ENCODE data around the gene SLU7. TPM values are rescaled to one million over a fixed set of nuclear protein-coding genes. Genes with fewer than 3 reads are reported as not detected.

SLU7 gene
- total RNA-seq, 1 experiment from 2014 or later: 62.8 TPM

DNA sequence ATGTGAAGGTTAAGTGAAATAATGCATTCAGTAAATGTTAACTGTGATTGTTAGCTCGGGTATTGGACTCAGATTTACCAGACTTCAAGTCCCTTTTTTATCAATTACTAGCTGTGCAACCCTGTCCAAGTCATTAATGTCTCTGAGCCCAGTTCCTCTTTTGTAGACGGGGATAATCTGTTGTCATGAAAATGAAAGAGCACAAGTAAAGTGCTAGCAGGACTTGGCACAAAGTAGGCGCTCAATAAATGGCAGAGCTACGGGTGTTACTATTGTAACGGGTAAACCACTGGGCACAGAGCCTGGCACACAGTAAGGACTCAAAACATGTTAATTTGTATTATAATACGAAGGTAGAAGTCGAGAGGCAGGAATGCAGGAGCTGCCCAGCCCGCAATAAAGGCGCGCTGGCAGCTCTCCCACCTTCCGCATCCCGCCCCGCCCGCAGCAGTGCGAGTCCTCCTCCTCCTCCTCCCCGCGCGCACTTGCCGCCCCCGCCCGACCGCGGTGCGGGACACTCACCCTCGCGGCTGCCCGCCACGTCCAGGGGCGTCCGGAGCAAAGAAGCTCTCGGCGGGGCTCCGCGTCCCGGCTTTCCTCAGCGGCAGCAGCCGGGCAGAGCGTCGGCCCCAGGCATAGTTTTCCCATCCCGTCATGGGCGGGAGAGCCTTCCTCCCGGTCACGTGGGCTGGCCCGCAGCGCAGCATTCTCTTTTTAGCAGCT lies 48.7 kb downstream of the SLU7 start, which contains the start of gene C1QTNF2:
TSS of gene C1QTNF2 (minus strand) at position 637 of the 723 bp plus-strand sequence. CDS start 15,615 bp downstream, outside the sequence.
- Mint-ChIP-seq H3K9me3 (ENCODE audit: low read depth, unreplicated experiment) (peaks cover 2% of the 10 kb centered on the region), H3K4me1 (ENCODE audit: low read depth, unreplicated experiment) (peaks cover 9% of the 10 kb centered on the region), H3K4me3 (ENCODE audit: low read depth, unreplicated experiment) (peak within 1 kb of the TSS; percentile 71), H3K36me3 (ENCODE audit: insufficient read depth, unreplicated experiment) (peaks cover 6% of the 10 kb centered on the region), H3K27ac (ENCODE audit: unreplicated experiment) (no peak within 1 kb of the TSS), H3K27me3 (ENCODE audit: unreplicated experiment) (peaks cover 79% of the 10 kb centered on the region)
- TF ChIP-seq, protein P1, sequence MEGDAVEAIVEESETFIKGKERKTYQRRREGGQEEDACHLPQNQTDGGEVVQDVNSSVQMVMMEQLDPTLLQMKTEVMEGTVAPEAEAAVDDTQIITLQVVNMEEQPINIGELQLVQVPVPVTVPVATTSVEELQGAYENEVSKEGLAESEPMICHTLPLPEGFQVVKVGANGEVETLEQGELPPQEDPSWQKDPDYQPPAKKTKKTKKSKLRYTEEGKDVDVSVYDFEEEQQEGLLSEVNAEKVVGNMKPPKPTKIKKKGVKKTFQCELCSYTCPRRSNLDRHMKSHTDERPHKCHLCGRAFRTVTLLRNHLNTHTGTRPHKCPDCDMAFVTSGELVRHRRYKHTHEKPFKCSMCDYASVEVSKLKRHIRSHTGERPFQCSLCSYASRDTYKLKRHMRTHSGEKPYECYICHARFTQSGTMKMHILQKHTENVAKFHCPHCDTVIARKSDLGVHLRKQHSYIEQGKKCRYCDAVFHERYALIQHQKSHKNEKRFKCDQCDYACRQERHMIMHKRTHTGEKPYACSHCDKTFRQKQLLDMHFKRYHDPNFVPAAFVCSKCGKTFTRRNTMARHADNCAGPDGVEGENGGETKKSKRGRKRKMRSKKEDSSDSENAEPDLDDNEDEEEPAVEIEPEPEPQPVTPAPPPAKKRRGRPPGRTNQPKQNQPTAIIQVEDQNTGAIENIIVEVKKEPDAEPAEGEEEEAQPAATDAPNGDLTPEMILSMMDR (IDR thresholded peaks at IDR 0.05; ENCODE audit: unreplicated experiment): no peak
- CTCF ChIA-PET: interaction anchor here (0.7 to 2.1 kb wide), 4 partner anchors 10 to 349 kb away, joined by 4 to 8 read pairs (median 5); partner anchors contain the start of gene FAM200C
- BruUV-seq (replicated peaks): no TSS peak
- intact Hi-C loops (cut with micrococcal nuclease; ENCODE audit: unreplicated experiment): no loop called here
- DNase-seq: peak; percentile 32

DNA sequence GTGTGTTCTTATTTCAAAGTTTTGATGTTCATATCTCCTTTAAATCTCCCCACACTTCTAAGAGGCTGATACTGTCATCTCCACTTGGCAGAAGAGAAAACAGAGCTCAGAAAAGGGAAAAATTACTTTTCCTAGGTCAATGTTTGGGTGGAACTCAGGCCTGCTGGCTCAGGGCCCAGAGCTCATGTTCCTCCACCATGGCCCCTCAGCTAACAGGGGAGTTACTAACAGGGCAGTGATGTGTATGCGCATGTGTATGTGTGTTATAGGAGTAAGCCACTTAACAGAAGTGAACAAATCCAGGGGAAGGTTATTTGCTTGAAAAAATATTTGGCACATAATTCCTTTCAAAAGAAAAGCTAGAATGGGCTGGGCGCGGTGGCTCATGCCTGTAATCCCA lies 51.0 kb downstream of the SLU7 start:
- intact Hi-C loops (cut with micrococcal nuclease; ENCODE audit: unreplicated experiment): no loop called here
- Mint-ChIP-seq H3K9me3 (ENCODE audit: low read depth, unreplicated experiment) (peaks cover 2% of the 10 kb centered on the region), H3K36me3 (ENCODE audit: insufficient read depth, unreplicated experiment) (peaks cover 6% of the 10 kb centered on the region), H3K27ac (ENCODE audit: unreplicated experiment) (no peak overlapping the region), H3K4me1 (ENCODE audit: low read depth, unreplicated experiment) (peaks cover 9% of the 10 kb centered on the region), H3K4me3 (ENCODE audit: low read depth, unreplicated experiment) (no peak overlapping the region), H3K27me3 (ENCODE audit: unreplicated experiment) (peaks cover 57% of the 10 kb centered on the region)
- DNase-seq: no peak
- no TSS peak for BruUV-seq (replicated peaks)
- CTCF ChIA-PET: interaction anchor here (0.6 to 1.1 kb wide), 2 partner anchors 55 to 241 kb away, joined by 3 to 4 read pairs; partner anchors contain the start of gene CCNJL
- TF ChIP-seq, protein P1 (IDR thresholded peaks at IDR 0.05; ENCODE audit: unreplicated experiment): no peak

DNA sequence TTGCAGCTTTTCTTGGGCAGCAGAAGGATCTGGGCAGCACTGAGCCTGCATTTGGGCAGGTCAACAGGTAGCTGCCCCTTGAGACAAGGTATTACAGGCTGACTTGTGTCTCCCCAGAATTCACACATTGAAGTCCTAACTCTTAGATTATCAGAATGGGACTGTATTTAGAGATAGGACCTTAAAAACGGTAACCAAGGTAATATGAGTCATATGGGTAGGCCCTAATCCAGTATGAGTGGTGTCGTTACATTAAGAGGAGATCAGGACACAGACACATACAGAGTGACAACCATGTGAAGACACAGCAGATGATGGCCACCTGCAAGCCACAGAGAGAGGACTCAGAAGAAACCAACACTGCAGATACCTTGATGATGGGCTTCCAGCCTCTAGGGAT lies 51.6 kb downstream of the SLU7 start:
- BruUV-seq (replicated peaks): no TSS peak
- intact Hi-C loops (cut with micrococcal nuclease; ENCODE audit: unreplicated experiment): no loop called here
- TF ChIP-seq, protein P1 (IDR thresholded peaks at IDR 0.05; ENCODE audit: unreplicated experiment): no peak
- peaks cover 2% of the 10 kb centered on the region for H3K9me3 Mint-ChIP-seq (ENCODE audit: low read depth, unreplicated experiment)
- H3K36me3 Mint-ChIP-seq (ENCODE audit: insufficient read depth, unreplicated experiment): peaks cover 6% of the 10 kb centered on the region
- no peak overlapping the region for H3K27ac Mint-ChIP-seq (ENCODE audit: unreplicated experiment)
- no peak overlapping the region for H3K4me3 Mint-ChIP-seq (ENCODE audit: low read depth, unreplicated experiment)
- H3K27me3 Mint-ChIP-seq (ENCODE audit: unreplicated experiment): peaks cover 50% of the 10 kb centered on the region
- peaks cover 9% of the 10 kb centered on the region for H3K4me1 Mint-ChIP-seq (ENCODE audit: low read depth, unreplicated experiment)
- CTCF ChIA-PET: interaction anchor here (0.7 to 1.1 kb wide), 3 partner anchors 55 to 1372 kb away, joined by 3 read pairs; partner anchors contain the start of gene CCNJL
- DNase-seq: no peak

DNA sequence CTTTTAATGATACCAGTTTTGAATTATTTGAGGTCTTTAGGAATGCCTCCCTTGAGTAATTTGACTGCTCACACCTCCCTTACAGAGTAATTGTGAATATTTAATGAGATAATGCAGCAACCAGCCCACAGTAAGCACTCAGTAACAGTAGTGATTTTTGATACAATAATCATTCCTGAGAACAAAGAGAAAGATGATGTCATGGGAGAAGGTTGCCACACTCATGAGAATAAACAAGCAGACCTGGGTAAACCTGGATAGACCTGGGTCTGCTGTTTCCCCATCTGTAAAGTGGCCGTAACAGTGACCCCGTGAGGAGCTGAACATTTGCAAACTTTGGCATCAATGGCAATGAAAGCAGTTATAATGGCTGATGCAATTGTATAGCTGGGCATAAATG lies 52.7 kb downstream of the SLU7 start:
- DNase-seq: no peak
- CTCF ChIA-PET: no interaction called here
- Mint-ChIP-seq H3K27ac (ENCODE audit: unreplicated experiment) (no peak overlapping the region), H3K9me3 (ENCODE audit: low read depth, unreplicated experiment) (peaks cover 2% of the 10 kb centered on the region), H3K36me3 (ENCODE audit: insufficient read depth, unreplicated experiment) (peaks cover 6% of the 10 kb centered on the region), H3K4me3 (ENCODE audit: low read depth, unreplicated experiment) (no peak overlapping the region), H3K27me3 (ENCODE audit: unreplicated experiment) (peaks cover 40% of the 10 kb centered on the region), H3K4me1 (ENCODE audit: low read depth, unreplicated experiment) (peaks cover 9% of the 10 kb centered on the region)
- BruUV-seq (replicated peaks): no TSS peak
- TF ChIP-seq, protein P1 (IDR thresholded peaks at IDR 0.05; ENCODE audit: unreplicated experiment): no peak
- intact Hi-C loops (cut with micrococcal nuclease; ENCODE audit: unreplicated experiment): no loop called here

All from Calu3 (cell line).